ENCODE results near the gene C14orf180.

Gene C14orf180

DNA sequence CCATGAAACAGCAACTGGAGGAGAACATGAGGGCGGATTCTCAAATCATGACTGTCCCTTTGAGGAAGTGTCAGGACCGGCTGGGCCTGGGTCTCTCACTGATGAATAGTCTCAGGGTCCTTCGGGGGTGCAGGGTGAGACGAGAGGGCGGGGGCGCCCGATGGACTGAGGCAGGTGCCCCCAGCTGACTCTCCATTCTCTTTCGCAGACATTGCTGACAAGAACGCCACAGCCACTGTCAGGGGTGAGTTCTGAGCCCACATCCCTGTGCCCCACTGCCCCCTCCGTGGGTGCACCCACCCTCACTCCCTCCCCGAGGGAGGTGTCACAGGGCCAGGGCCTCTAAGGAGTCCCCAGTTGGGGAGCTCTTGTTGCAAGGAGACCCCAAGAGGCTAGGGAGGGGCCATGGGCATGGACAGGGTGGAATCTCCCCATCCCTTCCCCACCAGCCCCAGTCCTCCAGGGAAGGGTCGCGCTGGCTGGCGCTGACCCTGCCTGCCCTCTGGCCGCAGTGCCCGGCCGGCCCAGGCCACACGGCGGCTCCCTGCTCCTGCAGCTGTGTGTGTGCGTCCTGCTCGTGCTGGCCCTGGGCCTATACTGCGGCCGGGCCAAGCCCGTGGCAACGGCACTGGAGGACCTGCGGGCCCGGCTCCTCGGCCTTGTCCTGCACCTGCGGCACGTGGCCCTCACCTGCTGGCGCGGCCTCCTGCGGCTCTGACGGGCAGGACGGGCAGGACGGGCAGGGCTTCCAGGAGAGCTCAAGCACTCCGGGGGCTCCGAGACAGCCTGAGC lies 8.7 kb downstream of the C14orf180 start:
- TF ChIP-seq TAF1 (IDR thresholded peaks at IDR 0.05; ENCODE audit: borderline replicate concordance, insufficient read depth, low read length), result no peak
- no peak for TF ChIP-seq POLR2AphosphoS5 (IDR thresholded peaks at IDR 0.05; ENCODE audit: low read depth, low read length)
- no peak for TF ChIP-seq FOXP2 (optimal IDR thresholded peaks at IDR 0.05; ENCODE audit: borderline replicate concordance, extremely low read depth, extremely low read length, insufficient read depth)
- no peak for TF ChIP-seq SIN3A (IDR thresholded peaks at IDR 0.05; ENCODE audit: borderline replicate concordance, insufficient read depth, low read length)
- TF ChIP-seq REST (IDR thresholded peaks at IDR 0.05; ENCODE audit: insufficient read depth in 1 of 2, low read depth in 2 of 2, low read length in 2 of 2), result no peak

- TF ChIP-seq SIN3A (IDR thresholded peaks at IDR 0.05; ENCODE audit: borderline replicate concordance, insufficient read depth, low read length), result no peak
- TF ChIP-seq REST (IDR thresholded peaks at IDR 0.05; ENCODE audit: insufficient read depth in 1 of 2, low read depth in 2 of 2, low read length in 2 of 2), result no peak
- TF ChIP-seq FOXP2 (optimal IDR thresholded peaks at IDR 0.05; ENCODE audit: borderline replicate concordance, extremely low read depth, extremely low read length, insufficient read depth), result no peak
- TF ChIP-seq TAF1 (IDR thresholded peaks at IDR 0.05; ENCODE audit: borderline replicate concordance, insufficient read depth, low read length), result no peak
- no peak for TF ChIP-seq POLR2AphosphoS5 (IDR thresholded peaks at IDR 0.05; ENCODE audit: low read depth, low read length)
These were observed 10.0 kb downstream of the C14orf180 start for GRCh38 chr14:104589338-104590195.

- TF ChIP-seq REST (IDR thresholded peaks at IDR 0.05; ENCODE audit: insufficient read depth in 1 of 2, low read depth in 2 of 2, low read length in 2 of 2) (no peak), FOXP2 (optimal IDR thresholded peaks at IDR 0.05; ENCODE audit: borderline replicate concordance, extremely low read depth, extremely low read length, insufficient read depth) (no peak), POLR2AphosphoS5 (IDR thresholded peaks at IDR 0.05; ENCODE audit: low read depth, low read length) (no peak), SIN3A (IDR thresholded peaks at IDR 0.05; ENCODE audit: borderline replicate concordance, insufficient read depth, low read length) (no peak), TAF1 (IDR thresholded peaks at IDR 0.05; ENCODE audit: borderline replicate concordance, insufficient read depth, low read length) (no peak)
These were observed 10.8 kb downstream of the C14orf180 start for GRCh38 chr14:104590240-104590965.

- TF ChIP-seq REST (IDR thresholded peaks at IDR 0.05; ENCODE audit: insufficient read depth in 1 of 2, low read depth in 2 of 2, low read length in 2 of 2) (no peak), TAF1 (IDR thresholded peaks at IDR 0.05; ENCODE audit: borderline replicate concordance, insufficient read depth, low read length) (no peak), POLR2AphosphoS5 (IDR thresholded peaks at IDR 0.05; ENCODE audit: low read depth, low read length) (no peak), FOXP2 (optimal IDR thresholded peaks at IDR 0.05; ENCODE audit: borderline replicate concordance, extremely low read depth, extremely low read length, insufficient read depth) (no peak), SIN3A (IDR thresholded peaks at IDR 0.05; ENCODE audit: borderline replicate concordance, insufficient read depth, low read length) (no peak)
These were observed 11.5 kb downstream of the C14orf180 start for GRCh38 chr14:104591031-104591430.
